AG04449 (cell line): ENCODE measurements around the gene NTN3.

Source experiments
- CTCF ChIA-PET: fragments of 350-600 bp; formaldehyde crosslinking; extraction: SDS; loops from one replicate; lab custom pipeline; 2021; ENCODE audit warnings: antibody characterized with exemption; lab: Yijun Ruan, JAX
- POLR2A ChIA-PET: fragments of 400-600, 350-600 bp; formaldehyde crosslinking; extraction: SDS; loops from one replicate; lab custom pipeline; 2020; ENCODE audit warnings: antibody characterized with exemption, inconsistent platforms; lab: Yijun Ruan, JAX
- DNase-seq: peaks from one replicate; pipeline ENCODE4 v3.0.0-alpha.2; 2010; ENCODE audit warnings: low read depth, low spot score
- H3K4me3 ChIP-seq: 2 replicates; pipeline ENCODE4 v1.5.1; 2011; ENCODE audit warnings: low read depth, mild to moderate bottlenecking, control low read depth, low read length
- TF ChIP-seq, protein P1 (sequence below): IDR thresholded peaks from one replicate; pipeline ENCODE4 v1.5.1; 2011; ENCODE audit warnings: mild to moderate bottlenecking, moderate library complexity, low read length, control low read depth, inconsistent platforms; ENCODE audit not compliant: insufficient read depth; ENCODE audit errors: missing control alignments

NTN3 gene

GRCh38 chr16:2471016-2471652 lies at the start of gene NTN3:
Gene NTN3, plus strand, starts transcription at chr16:2471297. Its CDS starts 405 bp downstream, at chr16:2471702.
- ChIA-PET CTCF (interaction anchor here (1.3 kb wide), 1 partner anchor 30 kb away, joined by 3 read pairs; no protein-coding TSS in a partner anchor), POLR2A (interaction anchor here (0.9 kb wide), 1 partner anchor 11 kb away, joined by 3 read pairs; the partner anchor contains the start of gene TEDC2)
- TF ChIP-seq, protein P1, sequence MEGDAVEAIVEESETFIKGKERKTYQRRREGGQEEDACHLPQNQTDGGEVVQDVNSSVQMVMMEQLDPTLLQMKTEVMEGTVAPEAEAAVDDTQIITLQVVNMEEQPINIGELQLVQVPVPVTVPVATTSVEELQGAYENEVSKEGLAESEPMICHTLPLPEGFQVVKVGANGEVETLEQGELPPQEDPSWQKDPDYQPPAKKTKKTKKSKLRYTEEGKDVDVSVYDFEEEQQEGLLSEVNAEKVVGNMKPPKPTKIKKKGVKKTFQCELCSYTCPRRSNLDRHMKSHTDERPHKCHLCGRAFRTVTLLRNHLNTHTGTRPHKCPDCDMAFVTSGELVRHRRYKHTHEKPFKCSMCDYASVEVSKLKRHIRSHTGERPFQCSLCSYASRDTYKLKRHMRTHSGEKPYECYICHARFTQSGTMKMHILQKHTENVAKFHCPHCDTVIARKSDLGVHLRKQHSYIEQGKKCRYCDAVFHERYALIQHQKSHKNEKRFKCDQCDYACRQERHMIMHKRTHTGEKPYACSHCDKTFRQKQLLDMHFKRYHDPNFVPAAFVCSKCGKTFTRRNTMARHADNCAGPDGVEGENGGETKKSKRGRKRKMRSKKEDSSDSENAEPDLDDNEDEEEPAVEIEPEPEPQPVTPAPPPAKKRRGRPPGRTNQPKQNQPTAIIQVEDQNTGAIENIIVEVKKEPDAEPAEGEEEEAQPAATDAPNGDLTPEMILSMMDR: no peak
- H3K4me3 ChIP-seq: peak within 1 kb of the TSS; percentile 27
- no peak for DNase-seq

GRCh38 chr16:2422123-2422867 lies 48.8 kb upstream of the NTN3 start:
- POLR2A ChIA-PET: no interaction called here
- TF ChIP-seq, protein P1: no peak
- H3K4me3 ChIP-seq: no peak overlapping the region
- DNase-seq: no peak
- CTCF ChIA-PET: interaction anchor here (0.7 to 2.0 kb wide), 11 partner anchors 9 to 158 kb away, joined by 3 to 12 read pairs (median 3); no protein-coding TSS in a partner anchor

- ChIA-PET POLR2A (no interaction called here), CTCF (interaction anchor here (0.6 to 1.8 kb wide), 5 partner anchors 8 to 121 kb away, joined by 3 to 8 read pairs (median 3); no protein-coding TSS in a partner anchor)
- no peak for DNase-seq
- H3K4me3 ChIP-seq: no peak overlapping the region
- TF ChIP-seq, protein P1: no peak
Measured at GRCh38 chr16:2424061-2425007, 46.8 kb upstream of the NTN3 start.

DNA sequence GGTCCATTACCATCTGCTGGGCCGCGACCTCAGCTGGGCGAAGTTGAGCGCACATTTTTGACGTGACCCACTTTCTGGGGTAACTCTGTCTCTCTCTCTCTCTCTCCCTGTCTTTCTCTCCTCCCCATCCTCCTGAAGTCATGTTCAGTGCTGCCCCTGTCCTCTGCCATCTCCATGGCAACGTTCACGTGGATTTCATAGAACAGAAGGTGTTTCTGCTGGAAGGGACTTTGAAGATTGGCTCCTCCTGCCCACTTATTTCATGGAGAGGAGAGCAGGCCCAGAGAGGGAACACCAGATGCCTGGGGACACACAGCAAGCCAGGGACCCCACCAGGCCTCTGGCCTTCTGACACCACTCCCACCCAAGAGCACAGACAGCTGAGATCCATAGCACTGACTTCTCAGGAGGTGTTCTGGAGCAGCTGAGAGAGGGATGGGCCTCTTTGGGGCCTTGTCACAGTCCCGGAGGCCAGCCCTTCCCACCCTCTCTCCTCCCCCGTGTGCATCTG lies 46.0 kb upstream of the NTN3 start:
- H3K4me3 ChIP-seq: no peak overlapping the region
- CTCF ChIA-PET: interaction anchor here (0.6 to 1.4 kb wide), 3 partner anchors 8 to 122 kb away, joined by 3 to 8 read pairs (median 3); no protein-coding TSS in a partner anchor
- no peak for DNase-seq
- TF ChIP-seq, protein P1: no peak
- POLR2A ChIA-PET: no interaction called here

- no peak overlapping the region for H3K4me3 ChIP-seq
- ChIA-PET CTCF (interaction anchor here (1.0 to 1.4 kb wide), 2 partner anchors 9 to 13 kb away, joined by 3 to 8 read pairs; no protein-coding TSS in a partner anchor), POLR2A (no interaction called here)
- TF ChIP-seq, protein P1: no peak
- no peak for DNase-seq
Measured at GRCh38 chr16:2425825-2426430, 45.2 kb upstream of the NTN3 start.
